Measurements from ENCODE around the gene ELMO3. TPM values are rescaled to one million over a fixed set of nuclear protein-coding genes. Genes with fewer than 3 reads are reported as not detected.

Gene ELMO3
- total and polyA plus RNA-seq, 2 of the 13 experiments (the other 11 are each of a cell fraction or from before 2014, with no cell fraction given), result 2.6 to 4.0 TPM

DNA sequence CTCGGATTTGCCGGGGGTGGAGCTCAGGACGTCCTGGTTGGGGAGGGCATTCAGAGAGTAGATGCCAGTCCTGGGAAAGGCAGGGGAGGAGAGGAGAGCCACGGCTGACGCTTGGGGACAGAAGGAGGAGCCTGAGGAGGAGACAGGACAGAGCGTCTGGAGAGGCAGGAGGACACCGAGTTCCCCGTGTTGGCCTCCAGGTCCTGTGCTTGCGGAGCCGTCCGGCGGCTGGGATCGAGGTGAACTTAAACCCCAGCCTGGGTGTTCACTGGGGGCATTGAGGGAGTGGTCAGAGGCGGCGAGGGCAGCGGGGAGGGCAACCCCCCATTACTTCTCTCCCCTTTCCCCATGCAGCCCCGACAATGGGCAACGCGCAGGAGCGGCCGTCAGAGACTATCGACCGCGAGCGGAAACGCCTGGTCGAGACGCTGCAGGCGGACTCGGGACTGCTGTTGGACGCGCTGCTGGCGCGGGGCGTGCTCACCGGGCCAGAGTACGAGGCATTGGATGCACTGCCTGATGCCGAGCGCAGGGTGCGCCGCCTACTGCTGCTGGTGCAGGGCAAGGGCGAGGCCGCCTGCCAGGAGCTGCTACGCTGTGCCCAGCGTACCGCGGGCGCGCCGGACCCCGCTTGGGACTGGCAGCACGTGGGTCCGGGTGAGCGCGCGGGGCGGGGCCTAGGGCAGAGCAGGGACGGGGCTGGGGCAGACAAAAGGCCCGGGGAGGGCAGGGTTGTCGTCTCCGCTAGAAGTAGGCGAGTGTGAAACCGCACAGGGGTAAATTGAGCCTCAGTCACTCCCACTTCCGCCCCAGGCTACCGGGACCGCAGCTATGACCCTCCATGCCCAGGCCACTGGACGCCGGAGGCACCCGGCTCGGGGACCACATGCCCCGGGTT, 24.9 kb upstream of the ELMO3 start (continued):
- TF ChIP-seq, protein P1, sequence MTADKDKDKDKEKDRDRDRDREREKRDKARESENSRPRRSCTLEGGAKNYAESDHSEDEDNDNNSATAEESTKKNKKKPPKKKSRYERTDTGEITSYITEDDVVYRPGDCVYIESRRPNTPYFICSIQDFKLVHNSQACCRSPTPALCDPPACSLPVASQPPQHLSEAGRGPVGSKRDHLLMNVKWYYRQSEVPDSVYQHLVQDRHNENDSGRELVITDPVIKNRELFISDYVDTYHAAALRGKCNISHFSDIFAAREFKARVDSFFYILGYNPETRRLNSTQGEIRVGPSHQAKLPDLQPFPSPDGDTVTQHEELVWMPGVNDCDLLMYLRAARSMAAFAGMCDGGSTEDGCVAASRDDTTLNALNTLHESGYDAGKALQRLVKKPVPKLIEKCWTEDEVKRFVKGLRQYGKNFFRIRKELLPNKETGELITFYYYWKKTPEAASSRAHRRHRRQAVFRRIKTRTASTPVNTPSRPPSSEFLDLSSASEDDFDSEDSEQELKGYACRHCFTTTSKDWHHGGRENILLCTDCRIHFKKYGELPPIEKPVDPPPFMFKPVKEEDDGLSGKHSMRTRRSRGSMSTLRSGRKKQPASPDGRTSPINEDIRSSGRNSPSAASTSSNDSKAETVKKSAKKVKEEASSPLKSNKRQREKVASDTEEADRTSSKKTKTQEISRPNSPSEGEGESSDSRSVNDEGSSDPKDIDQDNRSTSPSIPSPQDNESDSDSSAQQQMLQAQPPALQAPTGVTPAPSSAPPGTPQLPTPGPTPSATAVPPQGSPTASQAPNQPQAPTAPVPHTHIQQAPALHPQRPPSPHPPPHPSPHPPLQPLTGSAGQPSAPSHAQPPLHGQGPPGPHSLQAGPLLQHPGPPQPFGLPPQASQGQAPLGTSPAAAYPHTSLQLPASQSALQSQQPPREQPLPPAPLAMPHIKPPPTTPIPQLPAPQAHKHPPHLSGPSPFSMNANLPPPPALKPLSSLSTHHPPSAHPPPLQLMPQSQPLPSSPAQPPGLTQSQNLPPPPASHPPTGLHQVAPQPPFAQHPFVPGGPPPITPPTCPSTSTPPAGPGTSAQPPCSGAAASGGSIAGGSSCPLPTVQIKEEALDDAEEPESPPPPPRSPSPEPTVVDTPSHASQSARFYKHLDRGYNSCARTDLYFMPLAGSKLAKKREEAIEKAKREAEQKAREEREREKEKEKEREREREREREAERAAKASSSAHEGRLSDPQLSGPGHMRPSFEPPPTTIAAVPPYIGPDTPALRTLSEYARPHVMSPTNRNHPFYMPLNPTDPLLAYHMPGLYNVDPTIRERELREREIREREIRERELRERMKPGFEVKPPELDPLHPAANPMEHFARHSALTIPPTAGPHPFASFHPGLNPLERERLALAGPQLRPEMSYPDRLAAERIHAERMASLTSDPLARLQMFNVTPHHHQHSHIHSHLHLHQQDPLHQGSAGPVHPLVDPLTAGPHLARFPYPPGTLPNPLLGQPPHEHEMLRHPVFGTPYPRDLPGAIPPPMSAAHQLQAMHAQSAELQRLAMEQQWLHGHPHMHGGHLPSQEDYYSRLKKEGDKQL (CRISPR knock-in tag; IDR thresholded peaks at IDR 0.05; ENCODE audit: low read depth), result peak; percentile 58; the same call in 1 of the 2 replicates
- TF ChIP-seq ZNF12 (CRISPR knock-in tag; IDR thresholded peaks at IDR 0.05), result 0 out of 2 replicates have a peak, but pooled peaks have one; percentile 15
- 0 out of 2 replicates have a peak, but pooled peaks have one; percentile 69 for TF ChIP-seq ZBTB42 (CRISPR knock-in tag; IDR thresholded peaks at IDR 0.05)
- no peak for TF ChIP-seq MAF1 (CRISPR knock-in tag; IDR thresholded peaks at IDR 0.05; ENCODE audit: borderline replicate concordance)
- TF ChIP-seq MBNL3 (CRISPR knock-in tag; conservative IDR thresholded peaks at IDR 0.05), result no peak
- TF ChIP-seq KLF11 (CRISPR knock-in tag; IDR thresholded peaks at IDR 0.05), result no peak
- no peak for TF ChIP-seq NR2F1 (CRISPR knock-in tag; IDR thresholded peaks at IDR 0.05)
- peak; percentile 91 for TF ChIP-seq ZNF407 (CRISPR knock-in tag; IDR thresholded peaks at IDR 0.05; ENCODE audit: not compliant biosample characterization)
- TF ChIP-seq TEF (CRISPR knock-in tag; IDR thresholded peaks at IDR 0.05), result no peak
- no peak for TF ChIP-seq CENPX (CRISPR knock-in tag; IDR thresholded peaks at IDR 0.05)
- peak; percentile 81 for TF ChIP-seq RARA (CRISPR knock-in tag; IDR thresholded peaks at IDR 0.05)
- peak; percentile 52; the same call in 1 of the 2 replicates for TF ChIP-seq ZMYM2 (CRISPR knock-in tag; IDR thresholded peaks at IDR 0.05)
- peak; percentile 86 for TF ChIP-seq ZNF431 (CRISPR knock-in tag; IDR thresholded peaks at IDR 0.05; ENCODE audit: borderline replicate concordance, low read depth)

Measured in HepG2 (cell line).